ENCODE results near the gene ASH1L.
"Not testable (repeated sequence)": the region's sequence is repeated elsewhere in the genome, so short reads cannot be mapped to it uniquely, and the experiment has no call there.

GRCh38 chr1:155291006-155291405 is 271.6 kb downstream of the ASH1L start:
- not testable (repeated sequence) for TF ChIP-seq POLR2AphosphoS5 (IDR thresholded peaks at IDR 0.05)
- TF ChIP-seq, protein P1, sequence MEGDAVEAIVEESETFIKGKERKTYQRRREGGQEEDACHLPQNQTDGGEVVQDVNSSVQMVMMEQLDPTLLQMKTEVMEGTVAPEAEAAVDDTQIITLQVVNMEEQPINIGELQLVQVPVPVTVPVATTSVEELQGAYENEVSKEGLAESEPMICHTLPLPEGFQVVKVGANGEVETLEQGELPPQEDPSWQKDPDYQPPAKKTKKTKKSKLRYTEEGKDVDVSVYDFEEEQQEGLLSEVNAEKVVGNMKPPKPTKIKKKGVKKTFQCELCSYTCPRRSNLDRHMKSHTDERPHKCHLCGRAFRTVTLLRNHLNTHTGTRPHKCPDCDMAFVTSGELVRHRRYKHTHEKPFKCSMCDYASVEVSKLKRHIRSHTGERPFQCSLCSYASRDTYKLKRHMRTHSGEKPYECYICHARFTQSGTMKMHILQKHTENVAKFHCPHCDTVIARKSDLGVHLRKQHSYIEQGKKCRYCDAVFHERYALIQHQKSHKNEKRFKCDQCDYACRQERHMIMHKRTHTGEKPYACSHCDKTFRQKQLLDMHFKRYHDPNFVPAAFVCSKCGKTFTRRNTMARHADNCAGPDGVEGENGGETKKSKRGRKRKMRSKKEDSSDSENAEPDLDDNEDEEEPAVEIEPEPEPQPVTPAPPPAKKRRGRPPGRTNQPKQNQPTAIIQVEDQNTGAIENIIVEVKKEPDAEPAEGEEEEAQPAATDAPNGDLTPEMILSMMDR (IDR thresholded peaks at IDR 0.05) = not testable (repeated sequence)

Data from breast epithelium (tissue), 3 donors.